HS-27A (cell line): ENCODE results near the gene EMC9.

Experiments
- DNase-seq: peaks from one replicate; pipeline ENCODE4 v3.0.0-alpha.2; 2012; ENCODE audit warnings: low read depth, missing footprints

Gene EMC9

DNA sequence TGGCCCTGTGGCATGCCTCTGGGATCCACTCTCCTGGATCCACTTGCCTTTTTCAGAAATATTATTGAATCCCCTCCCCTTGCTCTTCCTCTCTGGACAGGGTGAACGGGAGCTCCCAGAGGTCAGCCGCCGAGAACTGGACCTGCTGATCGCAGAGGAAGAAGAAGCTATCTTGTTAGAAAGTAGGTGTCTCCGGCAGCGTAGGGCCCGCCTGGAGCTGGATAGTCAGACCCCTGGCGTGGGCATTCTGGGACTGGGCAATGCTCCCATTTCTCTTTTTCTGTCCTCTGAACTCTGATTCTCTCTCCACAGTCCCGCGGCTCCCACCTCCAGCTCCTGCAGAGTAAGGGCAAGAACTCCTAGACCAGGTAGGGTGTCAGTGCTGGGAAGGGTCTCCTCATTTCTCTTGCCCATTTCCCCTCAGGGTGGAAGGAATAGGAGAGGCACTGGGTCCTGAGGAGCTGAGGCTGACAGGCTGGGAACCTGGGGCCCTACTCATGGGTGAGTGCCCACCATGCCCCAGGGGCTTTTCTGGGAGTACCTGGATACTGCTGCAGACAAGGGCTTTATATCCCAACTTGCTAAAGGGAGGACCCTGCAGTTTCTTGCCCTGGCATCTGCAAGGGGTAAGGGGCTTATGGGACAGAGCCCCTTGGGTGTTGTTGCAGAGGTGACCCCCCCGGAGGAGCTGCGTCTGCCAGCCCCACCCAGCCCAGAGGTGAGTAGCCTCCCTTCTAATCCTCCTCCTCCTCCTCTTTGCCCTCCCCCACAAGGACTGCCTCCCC is 35.8 kb upstream of the EMC9 start:
- DNase-seq = no peak

DNA sequence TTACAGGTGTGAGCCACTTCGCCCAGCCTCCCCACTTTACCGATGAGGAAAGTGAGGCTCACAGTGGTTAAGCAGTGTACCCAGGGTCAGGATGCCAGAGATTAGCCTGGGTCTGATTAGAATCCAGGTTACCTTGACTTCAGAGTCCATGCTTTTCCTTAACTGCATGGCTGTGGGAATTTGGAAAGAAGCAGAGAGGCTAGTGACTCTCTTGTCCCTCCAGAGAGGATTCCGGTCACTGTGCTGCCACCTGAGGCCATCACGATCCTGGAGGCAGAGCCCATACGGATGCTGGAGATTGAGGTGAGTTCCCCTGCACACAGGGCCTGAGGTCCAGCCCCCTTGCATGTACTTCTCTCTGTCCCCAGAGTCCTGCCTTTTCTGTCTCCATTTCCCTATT is 35.2 kb upstream of the EMC9 start:
- DNase-seq = no peak

DNA sequence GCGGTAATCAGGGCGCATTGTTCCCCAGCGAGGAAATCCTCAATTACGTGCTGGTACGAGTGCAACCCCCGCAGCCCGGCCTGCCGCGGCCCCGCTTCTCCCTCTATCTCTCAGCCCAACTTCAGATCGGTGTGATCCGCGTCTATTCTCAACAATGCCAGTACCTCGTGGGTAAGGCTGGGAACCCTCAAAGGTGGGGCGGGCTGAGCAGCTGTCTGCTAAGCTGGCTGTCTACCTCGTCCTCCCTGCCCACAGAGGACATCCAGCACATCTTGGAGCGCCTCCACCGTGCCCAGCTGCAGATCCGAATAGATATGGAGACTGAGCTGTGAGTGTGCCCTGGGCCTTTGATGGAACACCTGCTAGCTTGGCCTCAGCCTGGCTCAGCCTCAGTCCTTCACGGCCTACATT is 31.5 kb upstream of the EMC9 start:
- no peak for DNase-seq

DNA sequence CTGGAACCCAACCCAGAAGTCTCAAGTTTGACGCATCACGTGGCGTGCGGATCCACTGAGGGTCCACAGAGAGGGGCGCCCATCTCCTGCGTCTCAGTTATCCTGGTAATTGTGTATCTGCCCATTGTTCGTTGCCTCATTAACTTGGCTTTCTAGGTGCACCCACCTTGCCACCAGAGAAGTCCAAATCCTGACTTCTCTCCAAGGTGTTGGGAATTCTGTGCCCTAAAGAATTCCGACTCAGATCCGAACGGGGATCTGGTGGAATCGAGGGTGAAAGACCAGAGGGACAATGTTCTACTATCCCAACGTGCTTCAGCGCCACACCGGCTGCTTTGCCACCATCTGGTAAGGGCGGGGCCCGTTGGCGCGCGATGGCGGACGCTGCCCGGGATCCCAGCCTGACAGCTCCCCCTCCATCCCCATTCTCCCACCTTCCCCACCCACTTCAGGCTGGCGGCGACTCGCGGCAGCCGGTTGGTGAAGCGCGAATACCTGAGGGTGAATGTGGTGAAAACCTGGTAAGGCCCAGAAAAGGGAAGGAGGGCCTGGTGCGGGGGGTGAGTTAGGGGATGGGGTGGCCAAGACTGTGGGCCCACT is 31.0 kb upstream of the EMC9 start:
- no peak for DNase-seq

DNA sequence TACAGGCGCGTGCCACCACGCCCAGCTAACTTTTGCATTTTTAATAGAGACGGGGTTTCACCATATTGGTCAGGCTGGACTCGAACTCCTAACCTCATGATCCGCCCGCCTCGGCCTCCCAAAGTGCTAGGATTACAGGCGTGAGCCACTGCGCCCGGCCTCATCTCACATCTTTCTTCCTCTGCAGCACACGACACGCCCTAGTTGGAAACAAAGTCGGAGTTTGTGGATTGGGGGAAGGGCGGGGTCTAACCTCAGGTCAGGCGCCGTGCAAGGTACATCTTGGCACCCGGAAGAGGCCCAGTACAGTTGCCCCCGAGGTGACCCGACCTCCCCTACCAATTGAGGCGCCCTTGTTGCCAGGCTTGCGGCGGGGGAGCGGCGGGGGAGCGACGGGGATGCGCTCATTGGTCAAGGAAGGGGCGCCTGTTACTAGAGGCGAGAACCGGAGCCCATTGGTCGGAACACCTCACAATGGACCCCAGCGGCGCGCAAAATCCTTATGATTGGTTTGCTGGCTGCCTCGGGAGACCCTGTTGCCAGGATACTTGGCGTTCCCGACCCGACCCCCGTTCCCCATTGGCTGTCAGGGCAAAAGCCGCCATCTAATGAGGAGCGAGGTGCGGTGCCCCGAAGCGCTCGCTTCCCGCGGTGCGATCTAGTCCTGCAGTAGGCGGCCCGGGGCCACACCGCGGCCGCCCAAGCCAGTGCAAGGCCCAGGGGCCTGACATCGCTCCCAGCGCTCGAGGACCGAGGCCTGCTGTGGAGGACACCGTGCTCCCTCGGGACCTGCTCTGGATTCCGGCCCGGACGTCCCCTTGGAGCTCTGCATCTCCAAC is 30.2 kb upstream of the EMC9 start, which contains the start of gene REC8:
Gene REC8, plus strand, starts transcription at position 659 of the 839 bp plus-strand sequence. CDS start 473 bp downstream, outside the sequence.
- no peak for DNase-seq

DNA sequence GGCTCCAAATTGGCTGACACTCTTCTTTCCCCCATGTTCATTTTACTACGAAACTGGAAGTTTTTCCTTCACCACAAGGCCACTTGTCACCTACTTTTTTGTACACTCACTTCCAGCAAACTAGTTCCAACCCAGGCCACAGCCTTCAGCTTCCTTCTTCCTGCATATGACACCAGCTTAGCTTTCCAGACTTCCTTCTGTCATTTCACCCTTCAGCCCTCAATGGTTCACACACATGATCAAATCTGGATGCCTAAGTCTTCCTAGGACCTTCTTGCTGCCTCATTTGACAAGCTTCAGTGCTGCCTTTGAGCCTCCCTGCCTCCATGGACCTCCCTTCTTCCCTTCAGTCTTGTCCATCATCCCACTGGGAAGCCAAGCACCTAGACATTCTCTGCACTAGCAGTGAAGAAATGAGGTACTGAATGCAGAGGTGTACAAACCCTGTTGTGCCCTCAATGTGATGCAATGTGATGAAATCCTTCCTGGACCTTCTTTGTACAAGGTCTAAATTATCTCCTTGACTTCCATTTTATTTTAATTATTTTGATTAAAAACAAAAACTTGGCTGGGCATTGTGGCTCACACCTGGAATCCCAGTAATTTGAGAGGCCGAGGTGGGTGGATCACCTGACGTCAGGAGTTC is 26.2 kb upstream of the EMC9 start:
- DNase-seq = no peak

DNA sequence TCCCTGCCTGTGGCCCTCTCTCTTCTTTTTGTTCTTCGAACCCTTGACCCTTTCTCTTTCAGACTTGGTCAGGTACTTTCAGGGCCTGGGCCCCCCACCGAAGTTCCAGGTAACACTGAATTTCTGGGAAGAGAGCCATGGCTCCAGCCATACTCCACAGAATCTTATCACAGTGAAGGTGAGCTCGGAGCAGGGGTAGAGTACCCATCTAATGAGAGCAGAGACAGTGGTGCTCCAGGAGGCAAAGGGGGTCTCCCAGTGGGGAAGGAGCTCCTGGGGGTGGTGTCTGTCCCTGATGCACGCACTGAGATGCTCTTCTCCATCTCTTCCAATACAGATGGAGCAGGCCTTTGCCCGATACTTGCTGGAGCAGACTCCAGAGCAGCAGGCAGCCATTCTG is 24.4 kb upstream of the EMC9 start:
- no peak for DNase-seq

DNA sequence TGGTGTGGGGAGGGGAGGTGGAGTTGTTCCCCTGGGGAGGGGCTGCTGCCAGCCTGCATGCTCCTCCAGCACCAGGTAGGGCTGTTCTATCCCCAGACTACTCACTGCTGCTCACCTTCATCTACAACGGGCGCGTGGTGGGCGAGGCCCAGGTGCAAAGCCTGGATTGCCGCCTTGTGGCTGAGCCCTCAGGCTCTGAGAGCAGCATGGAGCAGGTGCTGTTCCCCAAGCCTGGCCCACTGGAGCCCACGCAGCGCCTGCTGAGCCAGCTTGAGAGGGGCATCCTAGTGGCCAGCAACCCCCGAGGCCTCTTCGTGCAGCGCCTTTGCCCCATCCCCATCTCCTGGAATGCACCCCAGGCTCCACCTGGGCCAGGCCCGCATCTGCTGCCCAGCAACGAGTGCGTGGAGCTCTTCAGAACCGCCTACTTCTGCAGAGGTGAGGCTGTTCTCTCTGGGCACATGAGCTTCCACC is 23.2 kb upstream of the EMC9 start:
- no peak for DNase-seq

DNA sequence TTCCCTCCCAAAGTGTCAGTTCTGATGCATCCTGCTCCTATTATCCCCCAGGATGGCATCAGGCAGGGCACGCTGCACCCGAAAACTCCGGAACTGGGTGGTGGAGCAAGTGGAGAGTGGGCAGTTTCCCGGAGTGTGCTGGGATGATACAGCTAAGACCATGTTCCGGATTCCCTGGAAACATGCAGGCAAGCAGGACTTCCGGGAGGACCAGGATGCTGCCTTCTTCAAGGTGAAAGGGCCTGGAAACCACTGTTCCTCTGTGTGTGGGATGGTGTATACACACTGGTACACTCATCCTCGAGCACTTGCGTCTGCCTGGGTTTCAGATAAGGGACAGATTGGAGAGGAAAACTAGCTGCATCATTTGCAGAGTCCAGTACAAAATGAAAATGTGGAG is 20.7 kb upstream of the EMC9 start:
- no peak for DNase-seq

DNA sequence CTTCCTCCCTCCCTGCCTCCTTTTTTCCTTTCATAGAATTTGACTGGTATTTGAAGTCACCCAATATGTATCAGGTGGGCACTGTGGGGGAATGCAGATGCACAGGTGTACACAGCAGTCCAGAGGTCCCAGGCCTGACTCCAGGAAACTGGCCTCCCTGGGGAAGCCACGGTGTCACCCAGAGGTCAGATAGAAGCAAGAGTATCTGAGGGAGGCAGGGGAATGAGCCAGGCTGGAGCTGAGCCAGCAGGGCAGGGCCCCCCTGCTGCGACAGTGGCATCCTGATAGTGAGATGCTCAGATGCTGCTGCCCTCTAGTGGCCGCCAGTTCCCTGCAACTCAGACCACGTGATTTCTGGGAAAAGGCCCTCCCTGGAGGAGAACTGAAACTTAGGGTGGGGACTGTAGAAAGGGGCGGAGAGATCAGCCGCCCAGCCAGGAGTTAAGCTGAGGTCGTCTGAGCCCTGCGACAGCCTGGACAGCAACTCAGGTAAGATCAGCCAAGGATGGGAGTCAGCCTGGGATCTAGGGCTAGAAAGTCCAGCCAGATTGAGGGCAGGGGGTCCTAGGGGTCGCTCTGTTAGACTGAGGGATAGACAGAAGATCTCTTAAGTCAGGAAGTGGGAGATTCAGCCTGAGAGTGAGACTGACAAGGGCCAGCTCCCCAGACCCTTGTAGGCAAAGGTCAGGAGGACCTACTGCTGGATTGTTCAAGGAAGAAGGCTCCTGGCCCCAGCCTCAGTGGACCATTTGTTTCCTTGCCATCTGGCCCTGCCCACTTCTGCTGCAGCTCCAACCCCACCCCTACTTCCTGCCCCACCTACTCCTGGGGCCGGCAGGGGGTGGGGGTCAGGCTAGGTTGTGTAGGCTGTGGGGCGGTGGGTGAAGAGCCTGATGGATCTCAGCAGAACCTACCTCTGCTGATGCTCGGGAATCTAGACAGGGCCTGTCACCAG is 19.7 kb upstream of the EMC9 start, which contains the start of gene IRF9:
Gene IRF9, plus strand, starts transcription at position 416 of the 955 bp plus-strand sequence. CDS start 880 bp downstream, outside the sequence.
- peak; percentile 93 for DNase-seq

DNA sequence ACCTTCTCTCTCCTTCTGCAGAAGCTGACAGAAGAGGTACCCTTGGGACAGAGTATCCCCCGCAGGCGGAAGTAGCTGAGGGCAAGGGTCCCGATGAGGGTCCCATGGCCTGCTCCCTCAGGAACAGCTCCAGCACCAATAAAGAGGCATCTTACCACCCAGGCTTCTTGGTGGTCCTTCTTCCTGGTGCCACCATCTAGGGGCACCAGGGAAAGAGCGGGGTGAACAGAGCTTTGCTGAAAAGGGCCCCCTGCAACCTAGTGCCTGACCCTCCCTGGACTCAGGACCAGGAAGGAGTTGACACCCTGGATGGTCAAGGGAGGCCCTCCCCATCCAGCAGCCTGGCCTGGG is 19.1 kb upstream of the EMC9 start:
- no peak for DNase-seq

DNA sequence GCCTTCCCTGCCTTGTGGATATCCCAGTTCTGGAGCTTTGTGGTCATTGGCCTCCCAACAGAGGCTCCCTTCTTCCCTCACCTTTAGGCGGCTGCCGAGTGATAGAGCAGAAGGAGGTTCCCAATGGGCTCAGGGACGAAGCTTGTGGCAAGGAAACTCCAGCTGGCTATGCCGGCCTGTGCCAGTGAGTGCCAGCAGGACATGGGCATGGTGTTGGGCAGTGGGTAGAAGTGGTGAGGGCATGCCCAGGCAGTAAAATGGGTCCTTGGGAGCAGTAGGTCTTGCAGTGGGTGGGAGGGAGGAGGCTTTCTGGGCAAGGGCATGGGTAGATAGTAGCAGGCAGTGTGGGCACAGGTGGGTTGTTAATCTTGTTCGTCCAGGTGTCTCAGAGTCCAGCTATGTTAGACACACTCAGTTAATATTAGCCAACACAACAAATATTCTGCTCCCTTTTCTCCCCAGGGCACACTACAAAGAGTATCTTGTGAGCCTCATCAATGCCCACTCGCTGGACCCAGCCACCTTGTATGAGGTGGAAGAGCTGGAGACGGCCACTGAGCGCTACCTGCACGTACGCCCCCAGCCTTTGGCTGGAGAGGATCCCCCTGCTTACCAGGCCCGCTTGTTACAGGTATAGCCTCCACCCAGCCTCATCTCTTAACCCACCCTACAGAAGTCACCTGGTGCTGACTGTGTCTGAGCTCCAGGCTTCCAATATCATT is 18.5 kb upstream of the EMC9 start:
- DNase-seq = no peak

DNA sequence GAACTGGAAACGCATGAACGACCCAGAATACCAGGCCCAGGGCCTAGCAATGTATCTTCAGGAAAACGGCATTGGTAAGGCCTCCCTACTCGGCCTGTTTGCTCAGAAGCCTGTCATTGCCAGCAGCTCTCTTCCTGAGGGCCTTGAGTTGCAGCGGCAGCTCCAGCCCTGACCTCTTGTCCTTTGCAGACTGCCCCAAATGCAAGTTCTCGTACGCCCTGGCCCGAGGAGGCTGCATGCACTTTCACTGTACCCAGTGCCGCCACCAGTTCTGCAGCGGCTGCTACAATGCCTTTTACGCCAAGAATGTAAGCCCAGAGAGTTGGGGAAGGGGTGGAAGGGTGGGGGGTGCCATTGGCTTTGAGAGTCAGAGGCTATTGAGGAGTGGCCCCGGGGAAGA is 15.9 kb upstream of the EMC9 start:
- no peak for DNase-seq

DNA sequence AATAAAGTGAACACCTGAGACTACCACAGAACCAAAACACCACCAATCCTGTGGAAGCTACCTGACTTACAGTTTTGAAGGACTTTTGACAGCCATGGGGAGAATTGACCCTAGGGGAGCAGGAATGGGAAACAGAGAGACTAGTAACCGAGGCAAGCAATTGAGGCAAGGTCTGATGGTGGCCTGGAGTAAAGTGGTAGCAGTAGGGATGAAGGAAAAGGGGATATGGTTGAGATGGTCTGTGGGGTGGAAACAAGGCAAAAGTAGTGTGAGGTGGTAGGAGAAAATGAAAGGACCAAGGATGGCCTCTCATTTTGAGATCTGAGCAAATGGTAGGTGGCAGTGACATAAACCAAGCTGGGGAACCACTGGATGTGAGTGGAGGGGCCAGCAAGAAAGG is 15.4 kb upstream of the EMC9 start:
- DNase-seq = no peak

DNA sequence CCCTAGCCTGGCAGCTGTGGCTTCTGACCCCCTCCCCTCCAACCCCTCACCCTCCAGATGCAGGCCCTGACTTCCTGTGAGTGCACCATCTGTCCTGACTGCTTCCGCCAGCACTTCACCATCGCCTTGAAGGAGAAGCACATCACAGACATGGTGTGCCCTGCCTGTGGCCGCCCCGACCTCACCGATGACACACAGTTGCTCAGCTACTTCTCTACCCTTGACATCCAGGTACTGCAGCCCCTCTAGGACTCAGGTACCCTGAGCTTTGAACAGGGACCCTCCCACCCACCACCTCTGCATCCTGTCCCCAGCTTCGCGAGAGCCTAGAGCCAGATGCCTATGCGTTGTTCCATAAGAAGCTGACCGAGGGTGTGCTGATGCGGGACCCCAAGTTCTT is 13.7 kb upstream of the EMC9 start:
- DNase-seq = no peak

DNA sequence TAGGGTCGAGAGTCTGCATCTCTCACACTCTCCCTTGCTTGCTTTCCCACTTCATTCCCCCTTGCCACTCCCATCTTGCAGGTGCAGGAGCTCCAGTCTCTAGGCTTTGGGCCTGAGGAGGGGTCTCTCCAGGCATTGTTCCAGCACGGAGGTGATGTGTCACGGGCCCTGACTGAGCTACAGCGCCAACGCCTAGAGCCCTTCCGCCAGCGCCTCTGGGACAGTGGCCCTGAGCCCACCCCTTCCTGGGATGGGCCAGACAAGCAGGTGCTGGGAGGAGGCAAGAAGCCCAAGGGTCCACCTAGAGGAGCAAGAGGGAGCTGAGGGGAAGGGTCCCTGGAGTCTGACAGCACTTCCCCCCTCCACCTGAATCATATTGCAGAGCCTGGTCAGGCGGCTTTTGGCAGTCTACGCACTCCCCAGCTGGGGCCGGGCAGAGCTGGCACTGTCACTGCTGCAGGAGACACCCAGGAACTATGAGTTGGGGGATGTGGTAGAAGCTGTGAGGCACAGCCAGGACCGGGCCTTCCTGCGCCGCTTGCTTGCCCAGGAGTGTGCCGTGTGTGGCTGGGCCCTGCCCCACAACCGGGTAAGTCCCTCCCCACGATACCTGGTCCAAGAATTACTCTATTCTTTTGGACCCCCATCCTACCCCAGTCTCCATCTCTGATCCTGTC is 10.2 kb upstream of the EMC9 start:
- no peak for DNase-seq

DNA sequence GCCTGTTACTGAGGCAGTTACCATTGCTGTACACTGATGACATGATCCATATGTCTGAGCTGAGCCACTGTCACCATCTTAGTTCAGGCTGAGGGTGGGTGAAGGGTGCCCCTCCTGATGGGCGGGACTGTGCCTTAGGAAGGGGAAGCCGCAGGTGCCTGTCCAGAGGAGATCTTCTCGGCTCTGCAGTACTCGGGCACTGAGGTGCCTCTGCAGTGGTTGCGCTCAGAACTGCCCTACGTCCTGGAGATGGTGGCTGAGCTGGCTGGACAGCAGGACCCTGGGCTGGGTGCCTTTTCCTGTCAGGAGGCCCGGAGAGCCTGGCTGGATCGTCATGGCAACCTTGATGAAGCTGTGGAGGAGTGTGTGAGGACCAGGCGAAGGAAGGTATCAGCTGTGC is 9.6 kb upstream of the EMC9 start:
- DNase-seq = no peak

DNA sequence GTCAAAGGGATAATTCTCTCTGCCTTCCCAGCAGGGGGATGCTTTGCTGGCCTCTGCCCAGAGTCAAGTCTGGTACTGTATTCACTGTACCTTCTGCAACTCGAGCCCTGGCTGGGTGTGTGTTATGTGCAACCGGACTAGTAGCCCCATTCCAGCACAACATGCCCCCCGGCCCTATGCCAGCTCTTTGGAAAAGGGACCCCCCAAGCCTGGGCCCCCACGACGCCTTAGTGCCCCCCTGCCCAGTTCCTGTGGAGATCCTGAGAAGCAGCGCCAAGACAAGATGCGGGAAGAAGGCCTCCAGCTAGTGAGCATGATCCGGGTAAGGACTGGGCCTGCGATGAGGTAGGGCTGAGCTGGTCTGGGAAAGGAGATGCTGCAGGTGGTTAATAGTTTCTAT is 9.2 kb upstream of the EMC9 start:
- no peak for DNase-seq

DNA sequence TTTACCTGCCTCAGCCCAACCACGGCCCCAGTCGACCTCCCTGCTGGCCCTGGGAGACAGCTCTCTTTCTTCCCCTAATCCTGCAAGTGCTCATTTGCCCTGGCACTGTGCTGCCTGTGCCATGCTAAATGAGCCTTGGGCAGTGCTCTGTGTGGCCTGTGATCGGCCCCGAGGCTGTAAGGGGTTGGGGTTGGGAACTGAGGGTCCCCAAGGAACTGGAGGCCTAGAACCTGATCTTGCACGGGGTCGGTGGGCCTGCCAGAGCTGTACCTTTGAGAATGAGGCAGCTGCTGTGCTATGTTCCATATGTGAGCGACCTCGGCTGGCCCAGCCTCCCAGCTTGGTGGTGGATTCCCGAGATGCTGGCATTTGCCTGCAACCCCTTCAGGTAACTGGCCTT is 8.7 kb upstream of the EMC9 start:
- no peak for DNase-seq
